Lung (tissue), 12 donors: Measurements from ENCODE around the gene USP34. TPM values are rescaled to one million over a fixed set of nuclear protein-coding genes. Genes with fewer than 3 reads are reported as not detected.
"Not testable (repeated sequence)": the region's sequence is repeated elsewhere in the genome, so short reads cannot be mapped to it uniquely, and the experiment has no call there.

Source experiments
- ATAC-seq: fragments of 200-7000 bp; cut with Tn5 transposase; one replicate; pipeline ENCODE4 v1.9.1; 2020; ENCODE audit warnings: moderate number of reproducible peaks; ENCODE audit not compliant: insufficient read depth, low FRiP score
- DNase-seq, 3 donors: peaks; one replicate each; pipeline ENCODE4 v3.0.0-alpha.2; 2013 to 2017
- H3K27ac ChIP-seq, 2 donors: one replicate each; pipeline ENCODE4 v1.5.1; 2013; ENCODE audit warnings: mild to moderate bottlenecking in 2 of 2, moderate library complexity in 2 of 2, control low read depth in 1 of 2, inconsistent platforms in 1 of 2, low read depth in 1 of 2, low read length in 1 of 2
- H3K27me3 ChIP-seq, 3 donors: one replicate each; pipeline ENCODE4 v1.5.1; 2013; ENCODE audit warnings: low read length in 2 of 3; ENCODE audit not compliant: control insufficient read depth in 3 of 3, insufficient read depth in 3 of 3
- H3K36me3 ChIP-seq, 4 donors: one replicate each; pipeline ENCODE4 v1.5.1; 2013; ENCODE audit warnings: low read length in 4 of 4, mild to moderate bottlenecking in 1 of 4, moderate library complexity in 1 of 4; ENCODE audit not compliant: control insufficient read depth in 4 of 4, insufficient read depth in 4 of 4
- H3K4me1 ChIP-seq, 5 donors: one replicate each; pipeline ENCODE4 v1.5.1; 2013; ENCODE audit warnings: low read length in 5 of 5, mild to moderate bottlenecking in 2 of 5, moderate library complexity in 1 of 5; ENCODE audit not compliant: control insufficient read depth in 5 of 5, insufficient read depth in 5 of 5
- H3K4me3 ChIP-seq: one replicate; pipeline ENCODE4 v1.5.1; 2013; ENCODE audit warnings: mild to moderate bottlenecking, control low read depth, moderate library complexity
- H3K9ac ChIP-seq, 2 donors: one replicate each; pipeline ENCODE4 v1.5.1; 2013; ENCODE audit warnings: low read length in 2 of 2, control low read depth in 1 of 2; ENCODE audit not compliant: insufficient read depth in 1 of 2
- H3K9me3 ChIP-seq, 4 donors: one replicate each; pipeline ENCODE4 v1.5.1; 2013; ENCODE audit warnings: low read length in 3 of 4, mild to moderate bottlenecking in 1 of 4, moderate library complexity in 1 of 4; ENCODE audit not compliant: control insufficient read depth in 4 of 4, insufficient read depth in 3 of 4
- WGBS, 2 donors: extraction: QIAGEN DNeasy Blood & Tissue Kit; methylation state at CpG; one replicate each; pipeline ENCODE4 v1.1.7; 2013; 5-methylcytosine and 5-hydroxymethylcytosine counted together
- polyA plus RNA-seq, 2 donors: library from polyadenylated mRNA; stranded (reverse); fragments of 200-250 nt; gene quantifications; one replicate each; pipeline ENCODE4 v1.2.1, GENCODE V29; 2013
- total RNA-seq, 2 donors: library from RNA; depleted of rRNA in 1 of 2; stranded (reverse); fragments of >200 nt in 1 of 2; gene quantifications; one replicate each; pipeline ENCODE4 v1.2.1, GENCODE V29; 2014 to 2021
- TF ChIP-seq, protein P1 (sequence below): IDR thresholded peaks from 2 replicates; pipeline ENCODE4 v1.5.1; 2012; ENCODE audit warnings: mild to moderate bottlenecking; ENCODE audit errors: control extremely low read depth, extremely low read depth
- donor health status: control.
- donor health status: control.
- donor health status: Bipolar disorder and iron deficiency.
- donor health status: healthy.
- donor health status: DM: yes; HTN: yes; CAD: no.

The USP34 gene
- total and polyA plus RNA-seq, 4 donors: 38.7 to 233 (median 67.8) TPM

DNA sequence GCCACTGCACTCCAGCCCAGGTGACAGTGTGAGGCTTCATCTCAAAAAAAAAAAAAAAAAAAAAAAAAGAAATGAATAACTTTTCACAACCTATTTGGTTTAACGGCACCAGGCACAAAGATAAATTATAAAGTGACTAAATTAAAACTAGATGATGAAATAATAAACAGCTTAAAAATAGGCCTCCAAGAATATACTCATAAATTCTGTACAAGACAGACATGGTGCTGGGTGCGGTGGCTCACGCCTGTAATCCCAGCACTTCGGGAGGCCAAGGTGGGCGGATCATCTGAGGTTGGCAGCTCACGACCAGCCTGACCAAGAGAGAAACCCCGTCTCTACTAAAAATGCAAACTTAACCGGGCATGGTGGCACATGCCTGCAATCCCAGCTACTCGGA, 19.7 kb downstream of the USP34 start:
- H3K27ac ChIP-seq: no peak overlapping the region
- peaks cover 0 to 5% (median 0%) of the 10 kb centered on the region in 5 donors for H3K4me1 ChIP-seq
- no peak for DNase-seq
- peaks cover 0 to 2% (median 0%) of the 10 kb centered on the region in 4 donors for H3K9me3 ChIP-seq
- TF ChIP-seq, protein P1, sequence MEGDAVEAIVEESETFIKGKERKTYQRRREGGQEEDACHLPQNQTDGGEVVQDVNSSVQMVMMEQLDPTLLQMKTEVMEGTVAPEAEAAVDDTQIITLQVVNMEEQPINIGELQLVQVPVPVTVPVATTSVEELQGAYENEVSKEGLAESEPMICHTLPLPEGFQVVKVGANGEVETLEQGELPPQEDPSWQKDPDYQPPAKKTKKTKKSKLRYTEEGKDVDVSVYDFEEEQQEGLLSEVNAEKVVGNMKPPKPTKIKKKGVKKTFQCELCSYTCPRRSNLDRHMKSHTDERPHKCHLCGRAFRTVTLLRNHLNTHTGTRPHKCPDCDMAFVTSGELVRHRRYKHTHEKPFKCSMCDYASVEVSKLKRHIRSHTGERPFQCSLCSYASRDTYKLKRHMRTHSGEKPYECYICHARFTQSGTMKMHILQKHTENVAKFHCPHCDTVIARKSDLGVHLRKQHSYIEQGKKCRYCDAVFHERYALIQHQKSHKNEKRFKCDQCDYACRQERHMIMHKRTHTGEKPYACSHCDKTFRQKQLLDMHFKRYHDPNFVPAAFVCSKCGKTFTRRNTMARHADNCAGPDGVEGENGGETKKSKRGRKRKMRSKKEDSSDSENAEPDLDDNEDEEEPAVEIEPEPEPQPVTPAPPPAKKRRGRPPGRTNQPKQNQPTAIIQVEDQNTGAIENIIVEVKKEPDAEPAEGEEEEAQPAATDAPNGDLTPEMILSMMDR: no peak
- H3K4me3 ChIP-seq: no peak overlapping the region
- ATAC-seq: no peak
- WGBS, 2 donors: 92 to 95% methylated on average over 9 of the region's 9 CpGs
- no peaks in the 10 kb centered on the region for H3K27me3 ChIP-seq
- H3K9ac ChIP-seq: no peak overlapping the region
- peaks cover 0 to 5% (median 1%) of the 10 kb centered on the region in 4 donors for H3K36me3 ChIP-seq

GRCh38 chr2:61450144-61450543, 20.7 kb downstream of the USP34 start:
- peaks cover 0 to 5% (median 0%) of the 10 kb centered on the region in 5 donors for H3K4me1 ChIP-seq
- no peaks in the 10 kb centered on the region for H3K27me3 ChIP-seq
- WGBS, 2 donors: 49 to 59% methylated on average over 4 of the region's 4 CpGs
- peaks cover 0 to 2% (median 0%) of the 10 kb centered on the region in 4 donors for H3K9me3 ChIP-seq
- no peak overlapping the region for H3K27ac ChIP-seq
- peaks cover 0 to 5% (median 1%) of the 10 kb centered on the region in 4 donors for H3K36me3 ChIP-seq
- ATAC-seq (no peak), DNase-seq (no peak)
- TF ChIP-seq, protein P1: no peak
- no peak overlapping the region for H3K4me3 ChIP-seq
- H3K9ac ChIP-seq: no peak overlapping the region

- TF ChIP-seq, protein P1: no peak
- 92% methylated on average over 2 of the region's 2 CpGs for WGBS, 2 donors
- peaks cover 0 to 5% (median 0%) of the 10 kb centered on the region in 5 donors for H3K4me1 ChIP-seq
Observed at GRCh38 chr2:61448229-61448628, 22.7 kb downstream of the USP34 start.

DNA sequence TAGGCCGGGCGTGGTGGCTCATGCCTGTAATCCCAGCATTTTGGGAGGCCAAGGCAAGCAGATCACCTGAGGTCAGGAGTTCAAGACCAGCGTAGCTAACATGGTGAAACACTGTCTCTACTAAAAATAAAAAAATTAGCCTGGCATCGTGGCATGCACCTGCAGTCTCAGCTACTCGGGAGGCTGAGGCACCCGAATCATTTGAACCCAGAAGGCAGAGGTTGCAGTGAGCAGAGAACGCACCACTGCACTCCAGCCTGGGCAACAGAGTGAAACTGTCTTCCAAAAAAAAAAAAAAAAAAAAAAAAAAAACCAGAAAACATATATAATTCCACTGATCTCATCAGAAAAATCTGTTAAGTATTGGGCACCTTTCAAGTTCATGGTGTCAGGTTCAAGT, 23.9 kb downstream of the USP34 start:
- not testable (repeated sequence) for H3K4me1 ChIP-seq, H3K36me3 ChIP-seq, ATAC-seq, DNase-seq, H3K4me3 ChIP-seq, H3K27ac ChIP-seq, H3K9ac ChIP-seq, H3K9me3 ChIP-seq, H3K27me3 ChIP-seq
- 94% methylated on average over 7 of the region's 7 CpGs for WGBS, 2 donors

More at GRCh38 chr2:61448229-61448628, 22.7 kb downstream of the USP34 start:
- no peak for DNase-seq
- Histone ChIP-seq H3K9me3 (peaks cover 0 to 2% (median 0%) of the 10 kb centered on the region in 4 donors), H3K4me3 (no peak overlapping the region), H3K9ac (no peak overlapping the region), H3K27ac (no peak overlapping the region), H3K27me3 (no peaks in the 10 kb centered on the region), H3K36me3 (peaks cover 0 to 5% (median 1%) of the 10 kb centered on the region in 4 donors)
- ATAC-seq: no peak
